ENCODE measurements around the gene FGF21. TPM values are rescaled to one million over a fixed set of nuclear protein-coding genes. Genes with fewer than 3 reads are reported as not detected.
"Not testable (repeated sequence)": the region's sequence is repeated elsewhere in the genome, so short reads cannot be mapped to it uniquely, and the experiment has no call there.

FGF21 gene
- total RNA-seq, 1 donor from 2014 or later = not detected

DNA sequence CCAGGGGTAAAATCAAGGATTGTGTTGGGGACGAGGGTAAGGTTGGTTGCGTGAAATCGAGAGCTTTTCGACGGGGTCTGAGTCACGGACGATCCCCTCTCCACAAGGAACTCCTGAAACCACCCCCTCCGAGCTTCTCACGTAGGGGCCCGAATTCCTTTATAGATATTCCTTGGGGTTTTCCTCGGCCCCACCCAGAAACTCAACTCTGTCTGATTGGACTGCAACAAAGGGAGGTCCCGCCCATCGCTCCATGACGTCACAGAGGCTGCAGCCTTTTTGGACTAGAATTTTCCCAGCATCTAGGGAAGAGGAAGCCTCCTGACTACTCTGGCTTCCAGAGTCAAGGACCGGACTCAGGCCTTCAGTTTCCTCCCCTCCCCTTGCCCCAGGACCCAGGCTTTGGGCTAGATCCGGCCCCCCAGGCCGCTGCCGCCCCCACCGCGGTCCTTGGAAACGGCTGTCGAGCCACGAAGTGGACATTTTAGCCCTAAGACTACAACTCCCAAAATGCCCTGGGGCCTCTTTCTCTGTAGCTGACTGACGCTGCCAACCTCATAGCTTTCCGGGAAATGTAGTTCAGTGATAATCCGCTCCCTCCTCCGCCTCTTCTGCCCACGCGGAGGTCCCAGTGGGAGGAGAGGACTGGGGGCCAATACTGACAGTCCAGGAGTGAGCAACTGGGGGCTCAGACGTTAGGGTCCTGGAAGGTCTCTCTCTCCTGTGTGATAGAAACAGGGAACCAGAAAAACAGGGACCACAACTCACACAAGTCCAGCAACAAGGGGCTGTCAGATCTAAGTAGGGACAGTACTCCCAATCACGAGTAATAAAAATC lies 8.4 kb upstream of the FGF21 start, which contains the start of gene IZUMO1:
Gene IZUMO1 (minus strand): TSS at position 172 of the 838 bp plus-strand sequence. CDS start 1,050 bp downstream, outside the sequence.
- DNase-seq (ENCODE audit: low spot score) (peak; percentile 83), ATAC-seq (peak; percentile 88)
- intact Hi-C loops (cut with DNase I) = no loop called here

DNA sequence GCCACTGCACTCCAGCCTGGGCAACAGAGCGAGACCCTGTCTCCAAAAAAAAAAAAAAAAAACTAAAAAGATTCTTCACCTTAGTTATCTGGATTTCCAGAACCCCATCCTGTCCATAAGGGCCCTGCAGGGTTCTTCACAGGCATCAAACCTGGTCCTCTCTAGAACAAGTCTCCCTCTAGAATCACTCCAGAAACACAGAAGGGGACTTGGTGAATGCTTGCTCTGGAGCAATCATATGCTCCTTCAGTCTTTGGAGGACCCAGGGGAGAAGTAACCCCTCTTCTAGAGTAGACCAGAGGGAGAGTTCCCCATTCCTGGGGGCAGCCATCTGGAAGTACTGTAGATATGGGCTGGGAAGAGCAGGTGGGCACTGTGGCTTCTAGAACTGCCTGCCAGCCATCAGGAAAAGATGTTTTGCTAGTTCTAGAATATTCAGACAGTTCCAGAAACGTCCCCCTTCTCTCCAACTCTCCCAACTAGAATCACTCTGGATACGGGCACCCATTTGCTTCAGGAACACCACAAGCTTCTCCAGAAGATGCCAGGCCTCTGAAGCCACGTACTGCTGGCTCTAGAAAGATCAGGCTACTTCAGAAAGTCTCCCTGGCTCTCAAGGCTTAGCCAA lies 5.6 kb upstream of the FGF21 start:
- no peak for ATAC-seq

DNA sequence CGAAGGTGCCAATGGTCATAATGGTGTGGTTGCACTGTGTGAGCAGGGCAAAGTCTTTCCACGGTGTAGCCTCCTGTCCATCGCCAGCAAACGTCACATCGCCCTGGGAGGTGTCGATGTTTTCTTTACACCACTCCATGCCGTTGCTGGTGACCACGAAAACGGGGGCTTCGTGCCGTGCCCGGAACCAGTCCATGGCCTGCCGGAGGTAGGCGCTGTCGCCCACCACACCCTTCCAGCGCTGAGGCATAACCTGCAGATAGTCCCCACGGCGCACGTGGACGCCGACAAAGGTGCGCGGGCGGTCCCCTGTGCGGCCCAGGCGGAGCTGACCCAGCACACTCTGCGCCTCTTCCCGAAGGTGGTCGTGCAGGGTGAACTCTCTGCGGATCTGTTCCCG lies 5.0 kb upstream of the FGF21 start:
- no peak for ATAC-seq
- intact Hi-C loops (cut with DNase I) = no loop called here
- DNase-seq (ENCODE audit: low spot score) = no peak

More for the DNA sequence above, 5.6 kb upstream of the FGF21 start:
- intact Hi-C loops (cut with DNase I) = no loop called here
- no peak for DNase-seq (ENCODE audit: low spot score)

DNA sequence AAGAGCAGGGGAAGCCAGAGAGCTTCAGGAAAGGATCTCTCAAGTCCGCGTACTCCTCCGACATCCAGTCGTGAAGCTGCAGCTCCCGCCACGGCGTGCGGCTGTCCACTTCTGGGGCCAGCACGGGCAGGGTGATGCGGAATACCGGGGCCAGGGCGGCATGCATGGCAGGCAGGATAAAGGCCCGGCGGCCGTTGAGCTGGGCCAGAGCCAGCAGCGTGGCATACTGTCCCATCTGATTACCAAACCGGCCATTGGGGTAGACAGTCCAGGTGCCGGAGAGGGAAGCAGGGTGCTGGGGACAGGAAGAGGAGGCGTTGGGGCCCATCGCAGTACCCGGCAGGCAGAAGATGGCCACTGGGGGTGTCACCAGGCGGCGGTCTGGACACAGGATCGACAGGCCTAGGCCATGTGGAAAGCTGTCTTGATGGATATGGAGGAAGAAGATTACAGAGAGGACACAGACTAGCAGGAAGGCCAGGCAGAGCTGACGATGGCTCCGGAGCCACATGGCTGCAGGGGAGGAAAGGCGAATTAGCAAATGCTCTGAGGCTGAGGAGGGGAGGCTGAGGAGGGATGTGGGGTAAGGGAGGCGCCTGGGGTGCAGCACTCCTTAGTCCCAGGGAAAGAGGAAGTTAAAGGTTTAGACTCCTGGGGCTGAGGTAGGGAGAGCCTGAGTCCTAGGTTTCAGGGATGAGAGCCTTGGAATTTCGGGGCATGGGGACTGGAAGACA lies 4.4 kb upstream of the FGF21 start:
- intact Hi-C loops (cut with DNase I) = no loop called here
- ATAC-seq (no peak), DNase-seq (ENCODE audit: low spot score) (no peak)

DNA sequence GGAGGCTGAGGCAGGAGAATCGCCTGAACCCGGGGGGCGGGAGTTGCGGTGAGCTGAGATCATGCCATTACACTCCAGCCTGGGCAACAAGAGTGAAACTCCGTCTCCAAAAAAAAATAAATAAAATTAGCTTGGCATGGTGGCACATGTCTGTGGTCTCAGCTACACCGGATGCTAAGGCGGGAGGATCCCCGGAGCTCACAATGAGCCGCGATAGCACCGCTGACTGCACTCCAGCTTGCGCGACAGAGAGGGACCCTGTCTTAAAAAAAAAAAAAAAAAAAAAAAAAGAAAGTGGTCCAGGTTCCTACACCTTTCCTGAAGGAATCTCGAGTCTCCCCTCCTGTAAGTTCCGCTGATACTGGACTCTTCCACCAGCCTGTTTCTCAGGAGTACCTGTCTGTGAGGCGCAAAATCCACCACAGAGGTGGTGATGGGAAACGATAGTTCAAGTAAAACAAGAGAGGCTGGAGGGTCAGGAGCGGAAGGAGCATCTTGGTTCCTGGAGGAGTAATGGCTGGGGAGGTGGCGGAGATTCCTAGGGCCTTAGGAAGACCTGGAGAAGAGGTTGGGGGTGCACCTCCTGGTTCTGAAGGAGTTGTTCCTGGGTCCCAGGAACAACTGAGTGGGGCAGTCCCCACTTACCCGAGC lies 3.4 kb upstream of the FGF21 start:
- DNase-seq (ENCODE audit: low spot score) (no peak), ATAC-seq (no peak)
- intact Hi-C loops (cut with DNase I) = no loop called here

DNA sequence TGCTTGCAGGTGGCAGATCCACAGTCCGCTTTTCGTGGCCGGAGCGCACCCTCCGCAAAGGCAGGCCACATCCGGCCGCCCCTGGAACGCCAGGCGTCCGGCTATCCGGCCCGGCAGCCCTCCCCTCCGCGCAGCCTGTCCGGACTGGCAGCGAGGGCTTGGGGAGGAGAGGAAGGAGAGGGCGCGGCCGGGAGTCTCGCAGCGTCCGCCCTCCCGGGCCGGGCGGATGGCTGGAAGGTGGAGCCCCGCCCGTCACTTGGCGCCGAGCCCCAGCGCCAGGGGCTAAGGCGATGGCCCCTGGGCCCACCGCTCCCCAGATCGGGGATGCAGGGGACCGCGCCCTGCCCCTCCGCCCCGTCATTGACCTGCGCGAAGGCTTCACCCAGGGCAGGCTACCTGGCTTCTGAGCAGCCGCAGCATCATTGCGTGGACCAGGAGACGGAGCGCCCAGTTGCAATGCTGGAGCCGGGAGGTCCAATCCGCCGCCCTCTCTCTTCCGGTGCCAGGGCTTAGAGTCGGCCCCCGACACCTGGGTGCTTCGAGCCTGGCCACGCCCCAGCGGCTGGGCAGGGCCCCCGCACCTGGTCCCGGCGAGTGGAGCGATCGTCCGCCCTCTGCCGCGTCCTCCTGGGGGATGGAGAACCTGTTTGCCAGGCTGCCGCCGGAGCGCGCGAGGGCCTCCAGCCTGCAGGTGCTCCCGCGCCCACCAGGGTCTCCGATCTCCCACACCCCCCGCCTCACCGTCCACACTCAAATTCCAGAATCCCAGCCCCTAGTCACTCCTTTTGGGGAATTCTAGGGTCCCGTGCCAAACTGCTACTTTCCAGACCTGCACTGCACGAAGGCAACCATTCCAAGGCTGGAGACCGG lies 2.6 kb upstream of the FGF21 start, which contains the start of gene FUT1:
Gene FUT1 (minus strand): TSS at position 146 of the 870 bp plus-strand sequence. CDS start 1,360 bp downstream, outside the sequence.
- peak; percentile 69 for ATAC-seq
- intact Hi-C loops (cut with DNase I) = no loop called here
- no peak for DNase-seq (ENCODE audit: low spot score)

DNA sequence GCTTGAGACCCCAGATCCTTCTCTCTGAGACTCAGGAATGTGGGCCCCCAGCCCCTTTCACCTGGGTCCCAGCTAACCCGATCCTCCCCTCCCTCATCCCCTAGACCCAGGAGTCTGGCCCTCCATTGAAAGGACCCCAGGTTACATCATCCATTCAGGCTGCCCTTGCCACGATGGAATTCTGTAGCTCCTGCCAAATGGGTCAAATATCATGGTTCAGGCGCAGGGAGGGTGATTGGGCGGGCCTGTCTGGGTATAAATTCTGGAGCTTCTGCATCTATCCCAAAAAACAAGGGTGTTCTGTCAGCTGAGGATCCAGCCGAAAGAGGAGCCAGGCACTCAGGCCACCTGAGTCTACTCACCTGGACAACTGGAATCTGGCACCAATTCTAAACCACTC lies 463 bp downstream of the FGF21 start:
- no peak for DNase-seq (ENCODE audit: low spot score)
- intact Hi-C loops (cut with DNase I) = no loop called here
- ATAC-seq = no peak

DNA sequence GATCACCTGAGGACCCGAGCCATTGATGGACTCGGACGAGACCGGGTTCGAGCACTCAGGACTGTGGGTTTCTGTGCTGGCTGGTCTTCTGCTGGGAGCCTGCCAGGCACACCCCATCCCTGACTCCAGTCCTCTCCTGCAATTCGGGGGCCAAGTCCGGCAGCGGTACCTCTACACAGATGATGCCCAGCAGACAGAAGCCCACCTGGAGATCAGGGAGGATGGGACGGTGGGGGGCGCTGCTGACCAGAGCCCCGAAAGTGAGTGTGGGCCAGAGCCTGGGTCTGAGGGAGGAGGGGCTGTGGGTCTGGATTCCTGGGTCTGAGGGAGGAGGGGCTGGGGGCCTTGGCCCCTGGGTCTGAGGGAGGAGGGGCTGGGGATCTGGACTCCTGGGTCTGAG lies 888 bp downstream of the FGF21 start:
- no peak for DNase-seq (ENCODE audit: low spot score)
- ATAC-seq = no peak
- intact Hi-C loops (cut with DNase I) = no loop called here

DNA sequence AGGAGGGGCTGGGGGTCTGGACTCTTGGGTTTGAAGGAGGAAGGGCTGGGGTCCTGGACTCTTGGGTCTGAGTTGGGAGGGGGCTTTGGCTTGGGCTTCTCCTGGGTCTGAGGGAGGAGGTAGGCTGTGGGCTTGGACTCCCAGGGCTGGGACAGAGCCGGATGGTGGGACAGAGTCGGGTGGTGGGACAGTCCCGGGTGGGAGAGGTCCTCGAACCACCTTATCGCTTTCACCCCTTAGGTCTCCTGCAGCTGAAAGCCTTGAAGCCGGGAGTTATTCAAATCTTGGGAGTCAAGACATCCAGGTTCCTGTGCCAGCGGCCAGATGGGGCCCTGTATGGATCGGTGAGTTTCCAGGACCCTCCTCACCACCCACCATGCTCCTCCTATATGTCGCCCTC lies 1.4 kb downstream of the FGF21 start:
- ATAC-seq (no peak), DNase-seq (ENCODE audit: low spot score) (no peak)
- intact Hi-C loops (cut with DNase I) = no loop called here

DNA sequence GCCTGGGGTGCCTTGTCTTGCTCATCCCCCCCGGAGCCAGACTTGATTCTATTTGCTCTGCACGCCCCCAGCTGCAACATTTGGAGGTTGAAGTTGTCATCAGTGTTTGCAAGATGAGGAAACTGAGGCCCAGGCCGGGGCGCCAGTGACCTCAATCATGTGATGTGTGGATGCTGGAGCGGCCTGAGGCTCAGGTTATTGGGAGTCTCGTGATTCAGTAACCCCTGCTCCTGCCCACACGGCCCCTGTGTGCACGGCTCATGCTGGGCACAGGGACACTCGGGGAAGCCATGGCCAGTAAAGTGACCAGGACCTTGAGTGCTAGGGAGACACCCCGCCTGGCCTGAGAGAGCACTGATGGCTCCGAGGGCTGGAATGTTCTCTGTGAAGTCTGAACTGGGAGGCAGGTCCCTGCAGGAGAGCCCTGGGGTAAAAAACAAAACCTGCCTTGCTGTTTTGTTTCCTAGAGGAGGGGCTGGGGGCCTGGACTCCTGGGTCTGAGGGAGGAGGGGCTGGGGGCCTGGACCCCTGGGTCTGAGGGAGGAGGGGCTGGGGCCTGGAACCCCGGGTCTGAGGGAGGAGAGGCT lies 1.9 kb downstream of the FGF21 start:
- ATAC-seq (no peak), DNase-seq (ENCODE audit: low spot score) (no peak)
- intact Hi-C loops (cut with DNase I) = no loop called here

DNA sequence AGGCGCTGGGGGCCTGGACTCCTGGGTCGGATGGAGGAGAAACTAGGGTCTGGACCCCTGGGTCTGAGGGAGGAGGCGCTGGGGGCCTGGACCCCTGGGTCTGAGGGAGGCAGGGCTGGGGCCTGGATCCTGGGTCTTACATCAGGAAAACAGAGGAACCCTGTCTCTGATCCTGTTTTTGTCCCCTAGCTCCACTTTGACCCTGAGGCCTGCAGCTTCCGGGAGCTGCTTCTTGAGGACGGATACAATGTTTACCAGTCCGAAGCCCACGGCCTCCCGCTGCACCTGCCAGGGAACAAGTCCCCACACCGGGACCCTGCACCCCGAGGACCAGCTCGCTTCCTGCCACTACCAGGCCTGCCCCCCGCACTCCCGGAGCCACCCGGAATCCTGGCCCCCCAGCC lies 2.4 kb downstream of the FGF21 start:
- intact Hi-C loops (cut with DNase I) = no loop called here
- ATAC-seq = no peak
- no peak for DNase-seq (ENCODE audit: low spot score)

DNA sequence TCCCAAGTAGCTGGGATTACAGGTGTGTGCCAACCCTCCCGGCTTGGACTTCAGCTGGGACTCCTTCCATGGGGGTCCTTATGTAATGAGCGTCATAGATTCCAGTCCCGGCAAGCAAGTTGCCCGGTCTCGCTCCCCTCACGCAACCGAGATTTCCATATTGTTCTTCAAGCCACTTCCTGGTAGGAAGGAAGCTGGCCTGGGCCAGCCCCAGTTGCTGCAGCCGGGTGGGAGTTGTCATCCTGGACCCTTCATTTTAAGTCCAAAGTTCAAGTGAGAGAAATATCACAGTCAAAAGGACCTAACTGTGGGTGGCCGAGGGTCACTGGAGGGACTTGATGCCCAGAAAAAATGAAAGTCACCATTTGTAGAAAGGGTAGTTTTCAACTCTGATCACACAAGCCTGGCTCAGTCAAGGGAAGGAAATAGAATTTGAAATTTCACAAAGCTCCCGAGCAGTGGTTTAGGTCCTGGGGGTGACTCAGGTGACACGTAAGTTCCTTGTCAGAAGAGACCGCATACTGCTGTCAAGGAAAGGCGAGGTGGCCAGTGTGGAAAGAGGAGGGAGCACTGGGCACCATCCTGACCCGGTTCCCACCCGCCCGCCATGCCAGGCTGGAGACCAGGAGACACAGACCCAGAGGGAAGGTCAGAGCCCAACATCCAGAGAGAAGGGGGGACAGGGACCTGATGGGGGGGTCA lies 5.3 kb downstream of the FGF21 start:
- intact Hi-C loops (cut with DNase I) = no loop called here
- DNase-seq (ENCODE audit: low spot score) (no peak), ATAC-seq (no peak)

DNA sequence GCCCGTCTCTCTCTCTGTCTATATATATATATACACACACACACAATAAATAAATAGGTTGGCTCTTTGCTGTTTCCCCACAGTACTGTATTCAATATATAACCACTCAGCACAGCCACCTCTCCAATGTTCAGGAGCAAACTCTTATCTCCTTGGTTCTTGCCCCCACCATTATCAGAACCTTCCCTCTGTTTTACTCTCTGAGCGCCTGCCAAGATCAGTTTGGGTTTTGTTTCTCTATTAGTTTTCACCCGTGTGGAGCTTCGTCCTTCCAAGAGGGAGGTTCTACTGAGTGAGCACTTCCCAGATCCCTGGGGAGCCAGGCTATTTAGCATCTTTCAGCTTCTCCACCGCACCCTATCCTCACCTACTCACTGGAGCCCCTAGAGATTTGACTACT lies 10.5 kb downstream of the FGF21 start:
- DNase-seq (ENCODE audit: low spot score); intact Hi-C loops (cut with DNase I): not testable (repeated sequence)
- ATAC-seq = peak; percentile 40

DNA sequence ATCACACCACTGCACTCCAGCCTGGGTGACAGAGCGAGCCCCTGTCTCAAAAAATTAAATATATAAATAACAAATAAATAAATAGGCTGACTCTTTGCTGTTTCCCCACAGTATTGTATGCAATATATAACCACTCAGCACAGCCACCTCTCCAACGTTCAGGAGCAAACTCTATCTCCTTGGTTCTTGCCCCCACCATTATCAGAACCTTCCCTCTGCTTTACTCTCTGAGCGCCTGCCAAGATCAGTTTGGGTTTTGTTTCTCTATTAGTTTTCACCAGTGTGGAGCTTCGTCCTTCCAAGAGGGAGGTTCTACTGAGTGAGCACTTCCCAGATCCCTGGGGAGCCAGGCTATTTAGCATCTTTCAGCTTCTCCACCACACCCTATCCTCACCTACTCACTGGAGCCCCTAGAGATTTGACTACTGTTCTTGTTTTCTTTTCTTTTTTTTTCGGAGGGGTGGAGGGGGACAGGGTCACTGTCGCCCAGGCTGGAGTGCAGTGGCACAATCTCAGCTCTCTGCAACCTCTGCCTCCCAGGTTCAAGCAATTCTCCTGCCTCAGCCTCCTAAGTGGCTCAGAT lies 12.9 kb downstream of the FGF21 start:
- ATAC-seq = peak; percentile 74
- intact Hi-C loops (cut with DNase I); DNase-seq (ENCODE audit: low spot score): not testable (repeated sequence)

DNA sequence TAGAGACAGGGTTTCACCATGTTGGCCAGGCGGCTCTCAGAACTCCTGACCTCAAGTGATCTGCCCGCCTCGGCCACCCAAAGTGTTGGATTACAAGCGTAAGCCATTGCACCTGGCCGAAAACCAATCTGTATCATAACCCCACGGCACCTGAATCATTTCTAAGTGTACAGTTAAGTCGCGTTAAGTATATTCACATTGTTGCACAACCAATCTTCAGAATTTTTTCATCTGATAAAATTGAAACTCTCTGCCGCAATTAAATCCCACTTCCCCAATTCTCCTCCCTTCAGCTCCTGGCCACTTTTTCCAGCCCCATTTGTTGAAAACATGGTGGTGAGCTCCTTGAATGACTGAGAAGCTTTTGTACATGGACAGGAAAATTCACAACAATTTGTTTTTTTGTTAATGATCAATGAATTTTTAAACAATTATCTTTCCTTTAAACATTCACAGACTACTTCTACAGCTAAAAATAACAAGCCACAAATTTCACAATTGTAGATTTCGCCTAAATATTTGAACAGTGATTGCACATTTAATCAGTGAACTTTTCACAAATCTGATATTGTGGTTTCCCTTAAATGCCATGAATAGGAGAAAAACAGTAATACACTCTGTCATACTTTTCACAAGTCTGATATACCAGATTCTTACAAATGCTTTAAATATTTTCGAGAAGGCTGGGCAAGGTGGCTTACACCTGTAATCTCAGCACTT lies 13.8 kb downstream of the FGF21 start:
- no peak for DNase-seq (ENCODE audit: low spot score)
- intact Hi-C loops (cut with DNase I) = no loop called here
- no peak for ATAC-seq

DNA sequence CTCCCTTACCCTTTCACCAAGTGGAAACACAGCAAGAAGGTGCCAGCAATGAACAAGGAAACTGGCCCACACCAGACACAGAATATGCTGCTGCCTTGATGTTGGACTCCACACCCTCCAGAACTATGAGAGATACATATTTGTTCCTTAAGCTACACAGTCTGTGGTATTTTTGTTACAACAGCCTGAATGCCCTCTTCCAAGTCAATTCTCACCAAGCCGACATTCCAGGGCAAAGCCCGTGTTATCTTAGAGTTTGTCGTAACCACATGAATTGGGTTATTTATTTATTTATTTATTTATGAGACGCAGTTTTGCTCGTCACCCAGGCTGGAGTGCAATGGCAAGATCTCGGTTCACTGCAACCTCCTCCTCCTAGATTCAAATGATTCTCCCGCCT lies 14.9 kb downstream of the FGF21 start:
- ATAC-seq (peak; percentile 31), DNase-seq (ENCODE audit: low spot score) (no peak)
- intact Hi-C loops (cut with DNase I) = no loop called here

Measured in sciatic nerve (tissue), 2 donors.